AG20443 (cell line): Measurements from ENCODE around the gene LDLRAD4.

ENCODE experiments used
- DNase-seq: peaks from one replicate; pipeline ENCODE4 v3.0.0; 2012; ENCODE audit warnings: low spot score, mixed read lengths

The LDLRAD4 gene

GRCh38 chr18:13265911-13266217 lies 47.3 kb downstream of the LDLRAD4 start:
- DNase-seq = no peak

GRCh38 chr18:13266218-13267100 lies 47.9 kb downstream of the LDLRAD4 start:
- DNase-seq = peak; percentile 39

- DNase-seq = no peak
Measured at GRCh38 chr18:13267431-13267873, 48.9 kb downstream of the LDLRAD4 start.

- DNase-seq = peak; percentile 57
Measured at GRCh38 chr18:13268158-13269012, 49.8 kb downstream of the LDLRAD4 start.

GRCh38 chr18:13269013-13269280 lies 50.4 kb downstream of the LDLRAD4 start:
- no peak for DNase-seq

- peak; percentile 37 for DNase-seq
Measured at GRCh38 chr18:13269521-13270011, 51.0 kb downstream of the LDLRAD4 start.

GRCh38 chr18:13270279-13270855 lies 51.8 kb downstream of the LDLRAD4 start:
- no peak for DNase-seq

- no peak for DNase-seq
Measured at GRCh38 chr18:13271302-13271911, 52.8 kb downstream of the LDLRAD4 start.

- no peak for DNase-seq
Measured at GRCh38 chr18:13272416-13272815, 53.9 kb downstream of the LDLRAD4 start.

- DNase-seq = no peak
Measured at GRCh38 chr18:13273800-13274199, 55.2 kb downstream of the LDLRAD4 start.

GRCh38 chr18:13275075-13275474 lies 56.5 kb downstream of the LDLRAD4 start:
- DNase-seq = no peak

- peak; percentile 8 for DNase-seq
Measured at GRCh38 chr18:13276530-13277520, 58.3 kb downstream of the LDLRAD4 start.

- DNase-seq = no peak
Measured at GRCh38 chr18:13278062-13278630, 59.6 kb downstream of the LDLRAD4 start.

GRCh38 chr18:13279181-13280069 lies 60.9 kb downstream of the LDLRAD4 start:
- DNase-seq = no peak

- DNase-seq = no peak
Measured at GRCh38 chr18:13280070-13280795, 61.7 kb downstream of the LDLRAD4 start.

GRCh38 chr18:13281406-13281805 lies 62.8 kb downstream of the LDLRAD4 start:
- DNase-seq = no peak

GRCh38 chr18:13283746-13284145 lies 65.2 kb downstream of the LDLRAD4 start:
- DNase-seq = no peak

- no peak for DNase-seq
Measured at GRCh38 chr18:13284330-13285027, 65.9 kb downstream of the LDLRAD4 start.
